GM18520 (cell line): ENCODE results near the gene RHPN2.
"Not testable (repeated sequence)": the region's sequence is repeated elsewhere in the genome, so short reads cannot be mapped to it uniquely, and the experiment has no call there.

Experiments
- ATAC-seq: cut with Tn5 transposase; IDR thresholded peaks from one replicate; pipeline ENCODE4 v1.9.1; 2021; ENCODE audit not compliant: unreplicated experiment

RHPN2 gene

GRCh38 chr19:33032218-33032781 lies 32.4 kb downstream of the RHPN2 start:
- no peak for ATAC-seq

- no peak for ATAC-seq
Observed at GRCh38 chr19:33029746-33030303, 34.9 kb downstream of the RHPN2 start.

- not testable (repeated sequence) for ATAC-seq
Observed at GRCh38 chr19:33026602-33027001, 38.1 kb downstream of the RHPN2 start.

- not testable (repeated sequence) for ATAC-seq
Observed at GRCh38 chr19:33025468-33026238, 39.0 kb downstream of the RHPN2 start.

- ATAC-seq = no peak
Observed at GRCh38 chr19:33024398-33024797, 40.3 kb downstream of the RHPN2 start.

GRCh38 chr19:33022472-33023116 lies 42.1 kb downstream of the RHPN2 start:
- no peak for ATAC-seq

- ATAC-seq = not testable (repeated sequence)
Observed at GRCh38 chr19:33010891-33011290, 53.8 kb downstream of the RHPN2 start.

- no peak for ATAC-seq
Observed at GRCh38 chr19:33008738-33009137, 56.0 kb downstream of the RHPN2 start.

- no peak for ATAC-seq
Observed at GRCh38 chr19:33005440-33005839, 59.2 kb downstream of the RHPN2 start.

- ATAC-seq = not testable (repeated sequence)
Observed at GRCh38 chr19:33003424-33004024, 61.2 kb downstream of the RHPN2 start.

GRCh38 chr19:33002126-33002865 lies 62.4 kb downstream of the RHPN2 start:
- ATAC-seq = not testable (repeated sequence)

GRCh38 chr19:33000910-33001309 lies 63.8 kb downstream of the RHPN2 start:
- no peak for ATAC-seq

- no peak for ATAC-seq
Observed at GRCh38 chr19:33000510-33000909, 64.2 kb downstream of the RHPN2 start.

- ATAC-seq = no peak
Observed at GRCh38 chr19:32998722-32999121, 66.0 kb downstream of the RHPN2 start.

GRCh38 chr19:32997716-32998355 lies 66.9 kb downstream of the RHPN2 start:
- no peak for ATAC-seq

- ATAC-seq = not testable (repeated sequence)
Observed at GRCh38 chr19:32997061-32997464, 67.6 kb downstream of the RHPN2 start.

- not testable (repeated sequence) for ATAC-seq
Observed at GRCh38 chr19:32995966-32996365, 68.7 kb downstream of the RHPN2 start.

- no peak for ATAC-seq
Observed at GRCh38 chr19:32988724-32989123, 76.0 kb downstream of the RHPN2 start.

- not testable (repeated sequence) for ATAC-seq
Observed at GRCh38 chr19:32988254-32988653, 76.4 kb downstream of the RHPN2 start.

GRCh38 chr19:32982488-32982887 lies 82.2 kb downstream of the RHPN2 start:
- not testable (repeated sequence) for ATAC-seq
